Fibroblast of lung (primary cell): ENCODE measurements around the gene MCRS1. TPM values are rescaled to one million over a fixed set of nuclear protein-coding genes. Genes with fewer than 3 reads are reported as not detected.
"Not testable (repeated sequence)": the region's sequence is repeated elsewhere in the genome, so short reads cannot be mapped to it uniquely, and the experiment has no call there.

Source experiments
- DNase-seq, 2 donors: peaks; one replicate each; pipeline versions ENCODE4 v3.0.0 to v3.0.0-alpha.2; 2010; ENCODE audit warnings: low read depth in 2 of 2
- H2AFZ ChIP-seq: 2 replicates; pipeline ENCODE4 v1.5.1; 2012; ENCODE audit warnings: low read length, control low read depth, inconsistent platforms
- H3K27ac ChIP-seq: 2 replicates; pipeline ENCODE4 v1.5.1; 2011; ENCODE audit warnings: low read length, control low read depth; ENCODE audit not compliant: insufficient read depth
- H3K27me3 ChIP-seq: 2 replicates; pipeline ENCODE4 v1.5.1; 2011; ENCODE audit warnings: mild to moderate bottlenecking, low read length; ENCODE audit not compliant: control insufficient read depth, insufficient read depth
- H3K36me3 ChIP-seq: 2 replicates; pipeline ENCODE4 v1.5.1; 2011; ENCODE audit warnings: low read length; ENCODE audit not compliant: control insufficient read depth, insufficient read depth
- H3K4me1 ChIP-seq: 2 replicates; pipeline ENCODE4 v1.5.1; 2011; ENCODE audit warnings: low read length; ENCODE audit not compliant: control insufficient read depth, insufficient read depth; ENCODE audit errors: extremely low read depth
- H3K4me2 ChIP-seq: 2 replicates; pipeline ENCODE4 v1.5.1; 2011; ENCODE audit warnings: low read length, control low read depth; ENCODE audit not compliant: insufficient read depth; ENCODE audit errors: extremely low read depth
- H3K4me3 ChIP-seq, 4 experiments: fragments of 200-600 bp in 1 of 4; sonication (generic) in 1 of 4; replicated peaks in 1 of 4; 2 replicates each; pipeline ENCODE4 v1.5.1; 2011 to 2016; ENCODE audit warnings: low read length in 4 of 4, low read depth in 3 of 4, mild to moderate bottlenecking in 3 of 4, control low read depth in 2 of 4, inconsistent platforms in 1 of 4, mixed read lengths in 1 of 4; ENCODE audit not compliant: insufficient read depth in 1 of 4; ENCODE audit errors: control extremely low read depth in 1 of 4
- H3K79me2 ChIP-seq: 2 replicates; pipeline ENCODE4 v1.5.1; 2012; ENCODE audit warnings: mild to moderate bottlenecking, low read length, inconsistent platforms; ENCODE audit not compliant: control insufficient read depth, insufficient read depth
- H3K9ac ChIP-seq: 2 replicates; pipeline ENCODE4 v1.5.1; 2011; ENCODE audit warnings: mild to moderate bottlenecking, low read length, control low read depth; ENCODE audit not compliant: insufficient read depth
- H3K9me3 ChIP-seq: 2 replicates; pipeline ENCODE4 v1.5.1; 2012; ENCODE audit warnings: low read depth, low read length; ENCODE audit not compliant: control insufficient read depth, insufficient read depth
- H4K20me1 ChIP-seq: 2 replicates; pipeline ENCODE4 v1.5.1; 2011; ENCODE audit warnings: low read length; ENCODE audit not compliant: control insufficient read depth, insufficient read depth; ENCODE audit errors: extremely low read depth
- EZH2 ChIP-seq: IDR thresholded peaks from 2 replicates; pipeline ENCODE4 v1.5.1; 2012; ENCODE audit warnings: low read length, control low read depth, mild to moderate bottlenecking; ENCODE audit errors: missing control alignments
- polyA plus RNA-seq, 2 donors: library from polyadenylated mRNA; depleted of rRNA in 1 of 2; stranded (reverse) in 1 of 2; unstranded in 1 of 2; fragments of >200 nt; gene quantifications; 2 replicates each; pipeline ENCODE4 v1.2.1, GENCODE V29; 2011 to 2012; ENCODE audit warnings: missing spikeins in 1 of 2
- total RNA-seq: library from RNA; depleted of rRNA; stranded (reverse); fragments of >200 nt; gene quantifications from 2 replicates; pipeline ENCODE4 v1.2.1, GENCODE V29; 2014
- TF ChIP-seq, protein P1 (sequence below), 2 donors: IDR thresholded peaks in 1 of 2; conservative IDR thresholded peaks in 1 of 2; 1 replicate in 1 of 2; 2 replicates in 1 of 2; pipeline ENCODE4 v1.5.1; 2011 to 2012; ENCODE audit warnings: low read length in 2 of 2, control low read depth in 1 of 2, inconsistent platforms in 1 of 2, low read depth in 1 of 2, mild to moderate bottlenecking in 1 of 2

MCRS1 gene
- total and polyA plus RNA-seq, 2 donors (not counting 1 experiment from before 2014, with no cell fraction given) = 51.1 to 52.2 TPM

DNA sequence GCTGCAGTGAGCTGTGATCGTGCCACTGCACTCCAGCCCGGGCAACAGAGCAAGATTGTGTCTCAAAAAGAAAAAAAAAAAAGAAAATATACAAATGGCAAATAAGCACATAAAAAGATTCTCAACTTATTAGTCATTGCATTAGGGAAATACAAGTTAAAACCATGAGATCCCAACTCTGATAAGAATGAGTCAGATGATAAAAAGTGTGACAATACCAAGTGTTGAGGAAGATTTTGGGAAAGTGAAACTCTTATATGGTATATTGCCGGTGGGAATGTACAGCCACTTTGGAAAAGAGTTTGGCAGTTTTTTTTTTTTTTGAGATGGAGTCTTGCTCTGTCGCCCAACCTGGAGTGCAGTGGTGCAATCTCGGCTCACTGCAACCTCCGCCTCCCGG, 47.8 kb upstream of the MCRS1 start:
- H3K4me1 ChIP-seq = no peaks in the 10 kb centered on the region
- peaks cover 3% of the 10 kb centered on the region for H3K27me3 ChIP-seq
- H3K4me3 ChIP-seq = no peak overlapping the region
- no peaks in the 10 kb centered on the region for H4K20me1 ChIP-seq
- H2AFZ ChIP-seq = no peak overlapping the region
- no peaks in the 10 kb centered on the region for H3K79me2 ChIP-seq
- TF ChIP-seq, protein P1, sequence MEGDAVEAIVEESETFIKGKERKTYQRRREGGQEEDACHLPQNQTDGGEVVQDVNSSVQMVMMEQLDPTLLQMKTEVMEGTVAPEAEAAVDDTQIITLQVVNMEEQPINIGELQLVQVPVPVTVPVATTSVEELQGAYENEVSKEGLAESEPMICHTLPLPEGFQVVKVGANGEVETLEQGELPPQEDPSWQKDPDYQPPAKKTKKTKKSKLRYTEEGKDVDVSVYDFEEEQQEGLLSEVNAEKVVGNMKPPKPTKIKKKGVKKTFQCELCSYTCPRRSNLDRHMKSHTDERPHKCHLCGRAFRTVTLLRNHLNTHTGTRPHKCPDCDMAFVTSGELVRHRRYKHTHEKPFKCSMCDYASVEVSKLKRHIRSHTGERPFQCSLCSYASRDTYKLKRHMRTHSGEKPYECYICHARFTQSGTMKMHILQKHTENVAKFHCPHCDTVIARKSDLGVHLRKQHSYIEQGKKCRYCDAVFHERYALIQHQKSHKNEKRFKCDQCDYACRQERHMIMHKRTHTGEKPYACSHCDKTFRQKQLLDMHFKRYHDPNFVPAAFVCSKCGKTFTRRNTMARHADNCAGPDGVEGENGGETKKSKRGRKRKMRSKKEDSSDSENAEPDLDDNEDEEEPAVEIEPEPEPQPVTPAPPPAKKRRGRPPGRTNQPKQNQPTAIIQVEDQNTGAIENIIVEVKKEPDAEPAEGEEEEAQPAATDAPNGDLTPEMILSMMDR (conservative IDR thresholded peaks at IDR 0.05 in 1 of 2, IDR thresholded peaks at IDR 0.05 in 1 of 2; ENCODE audit: low read depth in 1 of 2, low read length in 2 of 2) = no peak
- no peak for TF ChIP-seq EZH2
- no peaks in the 10 kb centered on the region for H3K9me3 ChIP-seq
- H3K9ac ChIP-seq = no peak overlapping the region
- DNase-seq = peak; percentile 31 to 57
- H3K4me2 ChIP-seq = no peak overlapping the region
- no peak overlapping the region for H3K27ac ChIP-seq
- H3K36me3 ChIP-seq = no peaks in the 10 kb centered on the region

DNA sequence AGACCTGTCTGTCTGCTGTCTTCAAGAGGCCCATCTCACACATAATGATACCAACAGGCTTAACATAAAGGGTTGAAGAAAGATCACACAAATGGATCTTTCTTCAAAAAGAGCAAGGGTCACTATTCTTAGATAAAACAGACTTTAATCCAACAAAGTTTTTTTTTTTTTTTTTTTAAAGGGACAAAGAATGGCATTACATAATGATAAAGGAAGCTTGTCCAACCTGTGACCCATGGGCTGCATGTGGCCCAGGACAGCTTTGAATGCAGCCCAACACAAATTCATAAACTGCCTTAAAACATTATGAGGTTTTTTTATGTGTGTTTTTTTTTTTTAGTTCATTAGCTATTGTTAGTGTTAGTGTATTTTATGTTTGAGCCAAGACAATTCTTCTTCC, 44.3 kb upstream of the MCRS1 start:
- H3K4me2 ChIP-seq = no peak overlapping the region
- no peak for DNase-seq
- no peak overlapping the region for H3K4me3 ChIP-seq
- H3K9me3 ChIP-seq = no peaks in the 10 kb centered on the region
- no peaks in the 10 kb centered on the region for H3K4me1 ChIP-seq
- no peaks in the 10 kb centered on the region for H3K79me2 ChIP-seq
- no peaks in the 10 kb centered on the region for H4K20me1 ChIP-seq
- TF ChIP-seq, protein P1 (conservative IDR thresholded peaks at IDR 0.05 in 1 of 2, IDR thresholded peaks at IDR 0.05 in 1 of 2; ENCODE audit: low read depth in 1 of 2, low read length in 2 of 2) = no peak
- TF ChIP-seq EZH2 = no peak
- H3K27ac ChIP-seq = no peak overlapping the region
- H2AFZ ChIP-seq = no peak overlapping the region
- no peaks in the 10 kb centered on the region for H3K36me3 ChIP-seq
- no peak overlapping the region for H3K9ac ChIP-seq
- H3K27me3 ChIP-seq = no peaks in the 10 kb centered on the region

DNA sequence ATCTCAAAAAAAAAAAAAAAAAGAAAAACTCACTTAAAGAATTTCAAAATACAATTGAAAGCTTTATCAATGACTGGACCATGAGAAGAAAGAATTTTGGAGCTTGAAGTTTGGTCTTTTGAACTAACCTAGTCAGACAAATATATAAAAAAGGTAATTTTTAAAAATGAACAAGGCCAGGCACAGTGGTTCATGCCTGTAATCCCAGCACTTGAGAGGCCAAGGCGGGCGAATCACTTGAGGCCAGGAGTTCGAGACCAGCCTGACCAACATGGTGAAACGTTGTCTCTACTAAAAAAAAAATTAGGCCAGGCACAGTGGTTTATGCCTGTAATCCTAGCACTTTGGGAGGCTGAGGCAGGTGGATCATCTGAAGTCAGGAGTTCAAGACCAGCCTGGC, 42.8 kb upstream of the MCRS1 start:
- H3K79me2 ChIP-seq, H2AFZ ChIP-seq, H3K27me3 ChIP-seq, H3K4me2 ChIP-seq, DNase-seq, H3K4me3 ChIP-seq, H4K20me1 ChIP-seq, H3K4me1 ChIP-seq, H3K9me3 ChIP-seq, H3K9ac ChIP-seq, H3K27ac ChIP-seq, H3K36me3 ChIP-seq: not testable (repeated sequence)

DNA sequence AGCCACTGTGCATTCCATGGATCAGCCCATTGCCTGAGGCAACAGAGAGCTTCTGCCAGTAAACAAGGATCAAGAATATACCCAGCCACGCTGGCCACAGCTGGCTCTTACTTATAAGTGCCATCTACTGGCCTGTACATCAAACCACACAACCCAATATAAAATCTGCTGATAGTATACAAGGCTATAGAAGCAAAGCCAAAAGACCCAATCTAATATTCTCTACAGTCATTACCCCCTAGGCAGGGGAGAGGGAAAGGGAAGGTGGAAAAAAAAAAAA, 41.9 kb upstream of the MCRS1 start:
- no peak for DNase-seq
- H3K9ac ChIP-seq = no peak overlapping the region
- H3K9me3 ChIP-seq = no peaks in the 10 kb centered on the region
- no peaks in the 10 kb centered on the region for H4K20me1 ChIP-seq
- H3K27ac ChIP-seq = no peak overlapping the region
- no peak overlapping the region for H2AFZ ChIP-seq
- H3K79me2 ChIP-seq = no peaks in the 10 kb centered on the region
- no peaks in the 10 kb centered on the region for H3K36me3 ChIP-seq
- no peak for TF ChIP-seq EZH2
- TF ChIP-seq, protein P1 (conservative IDR thresholded peaks at IDR 0.05 in 1 of 2, IDR thresholded peaks at IDR 0.05 in 1 of 2; ENCODE audit: low read depth in 1 of 2, low read length in 2 of 2) = peak in 1 of 2 donors; percentile 3
- no peaks in the 10 kb centered on the region for H3K27me3 ChIP-seq
- no peak overlapping the region for H3K4me3 ChIP-seq
- H3K4me2 ChIP-seq = no peak overlapping the region
- no peaks in the 10 kb centered on the region for H3K4me1 ChIP-seq
